ENCODE results near the gene DYNC1H1. TPM values are rescaled to one million over a fixed set of nuclear protein-coding genes. Genes with fewer than 3 reads are reported as not detected.

The DYNC1H1 gene
- total RNA-seq, 1 experiment from 2014 or later: 361 TPM

DNA sequence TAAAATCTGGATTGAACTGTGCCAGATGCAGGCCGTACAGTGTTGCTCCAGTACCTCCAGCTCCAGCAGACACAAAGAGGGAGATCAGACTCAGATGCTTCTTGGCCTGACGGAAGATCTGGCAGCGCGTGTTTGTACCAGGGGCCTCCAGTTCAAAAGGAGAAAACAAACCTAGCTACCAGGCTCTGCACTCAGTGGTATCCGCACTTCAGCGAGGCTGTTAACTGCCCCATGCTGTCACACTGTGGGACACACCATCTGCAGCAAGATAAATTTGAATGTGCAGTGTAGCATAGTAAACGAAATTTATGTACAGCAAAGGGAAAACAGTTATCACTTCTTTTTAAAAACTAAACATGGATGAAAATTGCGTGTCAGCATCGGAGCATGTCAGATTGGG is 5.1 kb downstream of the DYNC1H1 start:
- H3K36me3 ChIP-seq (ENCODE audit: control insufficient read depth in 1 of 2, insufficient read depth in 2 of 2, low read length in 2 of 2): peaks cover 0 to 4% of the 10 kb centered on the region in 2 experiments; a peak in 1 of 4 replicates

More for the DNA sequence above, 5.1 kb downstream of the DYNC1H1 start:
- H3K27ac ChIP-seq (ENCODE audit: low read depth, low read length): no peak overlapping the region
- no peaks in the 10 kb centered on the region for H3K9me2 ChIP-seq (ENCODE audit: insufficient read depth)
- BruUV-seq (replicated peaks): no TSS peak
- no peaks in the 10 kb centered on the region for H4K20me1 ChIP-seq (ENCODE audit: insufficient read depth)
- no peak overlapping the region for H3K9ac ChIP-seq (ENCODE audit: low read length)
- H3K9me3 ChIP-seq (ENCODE audit: control insufficient read depth in 1 of 2, insufficient read depth in 1 of 2, low read depth in 1 of 2, low read length in 2 of 2): no peaks in the 10 kb centered on the region
- intact Hi-C loops (cut with micrococcal nuclease): no loop called here
- ATAC-seq: no peak
- no peak overlapping the region for H2AFZ ChIP-seq (ENCODE audit: low read depth, low read length, poor library complexity, severe bottlenecking)
- no peak overlapping the region for H3K4me3 ChIP-seq (replicated peaks in 1 of 2; ENCODE audit: low read depth in 1 of 2, low read length in 2 of 2)
- peaks cover 96% of the 10 kb centered on the region for H3K79me2 ChIP-seq (ENCODE audit: insufficient read depth, low read length)
- TF ChIP-seq TCF7L2 (IDR thresholded peaks at IDR 0.05; ENCODE audit: borderline replicate concordance, extremely low read depth, insufficient read depth, insufficient read length) (no peak), SIN3A (IDR thresholded peaks at IDR 0.05; ENCODE audit: low read depth) (no peak), YY1 (IDR thresholded peaks at IDR 0.05; ENCODE audit: extremely low read depth, insufficient replicate concordance, low read depth, low read length) (no peak), SRF (IDR thresholded peaks at IDR 0.05; ENCODE audit: low read depth) (no peak), EZH2 (IDR thresholded peaks at IDR 0.05) (no peak), RAD21 (IDR thresholded peaks at IDR 0.05; ENCODE audit: low read depth) (no peak), ZNF274 (IDR thresholded peaks at IDR 0.05; ENCODE audit: low read depth, low read length) (no peak), POLR2A (IDR thresholded peaks at IDR 0.05; ENCODE audit: borderline replicate concordance, extremely low read depth, insufficient read depth, insufficient read length) (no peak), CBX3 (IDR thresholded peaks at IDR 0.05; ENCODE audit: low read depth) (no peak), ZFX (IDR thresholded peaks at IDR 0.05) (no peak), EGR1 (IDR thresholded peaks at IDR 0.05; ENCODE audit: low read depth) (no peak), ELF1 (IDR thresholded peaks at IDR 0.05; ENCODE audit: borderline replicate concordance, low read depth) (no peak)
- TF ChIP-seq, protein P1, sequence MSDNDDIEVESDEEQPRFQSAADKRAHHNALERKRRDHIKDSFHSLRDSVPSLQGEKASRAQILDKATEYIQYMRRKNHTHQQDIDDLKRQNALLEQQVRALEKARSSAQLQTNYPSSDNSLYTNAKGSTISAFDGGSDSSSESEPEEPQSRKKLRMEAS (IDR thresholded peaks at IDR 0.05): no peak
- TF ChIP-seq, protein P2, sequence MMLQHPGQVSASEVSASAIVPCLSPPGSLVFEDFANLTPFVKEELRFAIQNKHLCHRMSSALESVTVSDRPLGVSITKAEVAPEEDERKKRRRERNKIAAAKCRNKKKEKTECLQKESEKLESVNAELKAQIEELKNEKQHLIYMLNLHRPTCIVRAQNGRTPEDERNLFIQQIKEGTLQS (IDR thresholded peaks at IDR 0.05): no peak
- TF ChIP-seq, protein P3, sequence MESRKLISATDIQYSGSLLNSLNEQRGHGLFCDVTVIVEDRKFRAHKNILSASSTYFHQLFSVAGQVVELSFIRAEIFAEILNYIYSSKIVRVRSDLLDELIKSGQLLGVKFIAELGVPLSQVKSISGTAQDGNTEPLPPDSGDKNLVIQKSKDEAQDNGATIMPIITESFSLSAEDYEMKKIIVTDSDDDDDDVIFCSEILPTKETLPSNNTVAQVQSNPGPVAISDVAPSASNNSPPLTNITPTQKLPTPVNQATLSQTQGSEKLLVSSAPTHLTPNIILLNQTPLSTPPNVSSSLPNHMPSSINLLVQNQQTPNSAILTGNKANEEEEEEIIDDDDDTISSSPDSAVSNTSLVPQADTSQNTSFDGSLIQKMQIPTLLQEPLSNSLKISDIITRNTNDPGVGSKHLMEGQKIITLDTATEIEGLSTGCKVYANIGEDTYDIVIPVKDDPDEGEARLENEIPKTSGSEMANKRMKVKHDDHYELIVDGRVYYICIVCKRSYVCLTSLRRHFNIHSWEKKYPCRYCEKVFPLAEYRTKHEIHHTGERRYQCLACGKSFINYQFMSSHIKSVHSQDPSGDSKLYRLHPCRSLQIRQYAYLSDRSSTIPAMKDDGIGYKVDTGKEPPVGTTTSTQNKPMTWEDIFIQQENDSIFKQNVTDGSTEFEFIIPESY (IDR thresholded peaks at IDR 0.05; ENCODE audit: extremely low read depth, insufficient replicate concordance, low read length): no peak
- POLR2A ChIA-PET: no interaction called here
- CTCF ChIA-PET: interaction anchor here (0.7 kb wide), 1 partner anchor 1178 kb away, joined by 3 read pairs; no protein-coding TSS in a partner anchor
- no peak for DNase-seq (ENCODE audit: low read depth, low spot score)
- RAD21 ChIA-PET (ENCODE audit: low non-redundant PET in 1 of 2, low total read pairs in 2 of 2, uncharacterized antibody in 2 of 2, unreplicated experiment in 2 of 2): no interaction called here
- no peak overlapping the region for H3K4me2 ChIP-seq (ENCODE audit: low read length)
- no peaks in the 10 kb centered on the region for H3K27me3 ChIP-seq (ENCODE audit: insufficient read depth, low read length)
- peaks cover 32 to 43% of the 10 kb centered on the region in 2 experiments for H3K4me1 ChIP-seq (ENCODE audit: control insufficient read depth in 1 of 2, insufficient read depth in 2 of 2, low read length in 2 of 2)

Data from HCT116 (cell line).